GM12891 (cell line): ENCODE results near the gene PDE6A.

Source experiments
- DNase-seq: peaks from one replicate; pipeline ENCODE4 v3.0.0; 2011; ENCODE audit warnings: low spot score; ENCODE audit not compliant: insufficient read length
- FAIRE-seq: peaks from 2 replicates; lab custom pipeline; 2011; peaks lifted over from hg19 to GRCh38; lab: Jason Lieb, UNC
- PAX5 ChIP-seq: IDR thresholded peaks from 2 replicates; pipeline ENCODE4 v1.6.1; 2011; ENCODE audit warnings: low read length, moderate library complexity, mild to moderate bottlenecking; ENCODE audit not compliant: insufficient read depth, severe bottlenecking
- POLR2A ChIP-seq: IDR thresholded peaks from 2 replicates; pipeline ENCODE4 v1.6.1; 2011; ENCODE audit warnings: low read depth, low read length, control low read depth
- POLR2AphosphoS5 ChIP-seq: IDR thresholded peaks from 2 replicates; pipeline ENCODE4 v1.6.1; 2011; ENCODE audit warnings: low read depth, low read length, control low read depth
- POU2F2 ChIP-seq: IDR thresholded peaks from 2 replicates; pipeline ENCODE4 v1.6.1; 2011; ENCODE audit warnings: low read depth, mild to moderate bottlenecking, control low read depth, low read length, moderate library complexity
- SPI1 ChIP-seq: IDR thresholded peaks from 2 replicates; pipeline ENCODE4 v1.6.1; 2011; ENCODE audit warnings: low read depth, low read length, control low read depth
- TAF1 ChIP-seq: IDR thresholded peaks from 2 replicates; pipeline ENCODE4 v1.6.1; 2011; ENCODE audit warnings: low read depth, low read length, control low read depth

Gene PDE6A

GRCh38 chr5:149913436-149914419 is 30.9 kb downstream of the PDE6A start:
- DNase-seq, result no peak
- TF ChIP-seq POU2F2, result no peak
- TF ChIP-seq PAX5, result no peak
- TF ChIP-seq SPI1, result no peak
- TF ChIP-seq POLR2AphosphoS5, result no peak
- FAIRE-seq, result peak; percentile 13

- DNase-seq (no peak), FAIRE-seq (no peak)
- TF ChIP-seq POLR2A (no peak), TAF1 (no peak), SPI1 (no peak), POLR2AphosphoS5 (no peak), PAX5 (no peak), POU2F2 (no peak)
Observed at GRCh38 chr5:149912226-149912871, 32.2 kb downstream of the PDE6A start.

DNA sequence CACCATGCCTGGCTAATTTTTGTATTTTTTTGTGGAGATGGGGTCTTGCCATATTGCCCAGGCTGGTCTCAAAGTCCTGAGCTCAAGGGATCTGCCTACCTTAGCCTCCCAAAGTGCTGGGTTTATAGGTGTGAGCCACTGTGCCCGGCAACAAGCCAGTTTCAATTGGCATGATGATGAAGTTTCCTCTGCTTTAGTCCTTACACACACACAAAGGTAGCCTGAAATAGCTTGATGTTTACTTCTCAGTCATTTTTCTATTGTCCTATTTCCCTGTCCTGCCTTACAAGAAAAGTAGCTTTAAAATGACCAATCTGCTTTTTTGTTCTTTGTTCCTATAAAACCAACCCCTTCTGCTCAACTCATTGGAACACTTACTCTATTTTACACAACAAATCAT is 33.6 kb downstream of the PDE6A start:
- TF ChIP-seq TAF1 (no peak), SPI1 (no peak), PAX5 (no peak), POLR2A (no peak), POLR2AphosphoS5 (no peak), POU2F2 (no peak)
- DNase-seq (no peak), FAIRE-seq (no peak)

GRCh38 chr5:149907828-149908227 is 36.8 kb downstream of the PDE6A start:
- TF ChIP-seq SPI1, result no peak
- no peak for TF ChIP-seq POLR2AphosphoS5
- no peak for TF ChIP-seq PAX5
- no peak for TF ChIP-seq POLR2A
- no peak for TF ChIP-seq POU2F2
- no peak for TF ChIP-seq TAF1
- FAIRE-seq (no peak), DNase-seq (no peak)

- DNase-seq (no peak), FAIRE-seq (no peak)
- no peak for TF ChIP-seq POU2F2
- TF ChIP-seq TAF1, result no peak
- no peak for TF ChIP-seq SPI1
- TF ChIP-seq POLR2A, result no peak
- no peak for TF ChIP-seq POLR2AphosphoS5
- no peak for TF ChIP-seq PAX5
Observed at GRCh38 chr5:149904977-149905376, 39.6 kb downstream of the PDE6A start.

GRCh38 chr5:149904293-149904886 is 40.2 kb downstream of the PDE6A start:
- FAIRE-seq (no peak), DNase-seq (no peak)
- TF ChIP-seq POLR2AphosphoS5, result no peak
- TF ChIP-seq POLR2A, result no peak
- TF ChIP-seq POU2F2, result no peak
- TF ChIP-seq PAX5, result no peak
- no peak for TF ChIP-seq TAF1
- TF ChIP-seq SPI1, result no peak

GRCh38 chr5:149903404-149903803 is 41.2 kb downstream of the PDE6A start:
- no peak for FAIRE-seq
- no peak for TF ChIP-seq TAF1
- no peak for TF ChIP-seq SPI1
- no peak for TF ChIP-seq POU2F2
- TF ChIP-seq POLR2A, result no peak
- TF ChIP-seq PAX5, result no peak
- no peak for TF ChIP-seq POLR2AphosphoS5

DNA sequence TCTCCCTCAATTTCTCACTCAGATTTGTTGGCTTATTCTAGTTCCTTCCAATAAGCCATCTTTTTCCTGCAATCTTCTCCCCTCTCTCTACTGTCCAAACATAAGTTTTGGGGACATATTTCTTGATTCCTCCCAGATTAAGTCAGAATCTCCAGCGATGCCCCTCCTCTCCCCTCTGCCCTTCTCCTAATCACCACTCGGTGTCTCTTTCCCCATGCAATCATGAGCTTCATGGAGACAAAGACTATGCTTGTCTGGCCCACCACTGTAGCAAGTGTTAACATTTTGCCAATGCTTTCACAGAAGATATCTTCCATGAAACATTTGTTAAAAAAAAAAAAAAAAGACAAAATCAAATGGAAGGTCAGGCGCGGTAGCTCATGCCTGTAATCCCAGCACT is 42.4 kb downstream of the PDE6A start:
- TF ChIP-seq TAF1, result no peak
- TF ChIP-seq PAX5, result no peak
- TF ChIP-seq POLR2A, result no peak
- FAIRE-seq (no peak), DNase-seq (no peak)

More at GRCh38 chr5:149903404-149903803, 41.2 kb downstream of the PDE6A start:
- no peak for DNase-seq

- DNase-seq (no peak), FAIRE-seq (no peak)
- TF ChIP-seq POLR2A (no peak), PAX5 (no peak), TAF1 (no peak), SPI1 (no peak), POU2F2 (no peak), POLR2AphosphoS5 (no peak)
Observed at GRCh38 chr5:149901511-149901910, 43.1 kb downstream of the PDE6A start.
